ENCODE data around the gene ZNF221.
"Not testable (repeated sequence)": the region's sequence is repeated elsewhere in the genome, so short reads cannot be mapped to it uniquely, and the experiment has no call there.

GRCh38 chr19:43949803-43950202 is 1.2 kb upstream of the ZNF221 start:
- TF ChIP-seq RAD21 (conservative IDR thresholded peaks at IDR 0.05 in 1 of 2, IDR thresholded peaks at IDR 0.05 in 1 of 2); CTCF (IDR thresholded peaks at IDR 0.05); FOSL2 (IDR thresholded peaks at IDR 0.05); FOSL2 (CRISPR knock-in tag; IDR thresholded peaks at IDR 0.05); POLR2A (IDR thresholded peaks at IDR 0.05; ENCODE audit: low read length): not testable (repeated sequence)

All from A549 (cell line).